ENCODE measurements around the gene RILP. TPM values are rescaled to one million over a fixed set of nuclear protein-coding genes. Genes with fewer than 3 reads are reported as not detected.
A peak's percentile ranks its signal among the peaks of the same experiment; 100 is the strongest.

Gene RILP
- total RNA-seq, 1 donor from 2014 or later: 14.2 TPM

DNA sequence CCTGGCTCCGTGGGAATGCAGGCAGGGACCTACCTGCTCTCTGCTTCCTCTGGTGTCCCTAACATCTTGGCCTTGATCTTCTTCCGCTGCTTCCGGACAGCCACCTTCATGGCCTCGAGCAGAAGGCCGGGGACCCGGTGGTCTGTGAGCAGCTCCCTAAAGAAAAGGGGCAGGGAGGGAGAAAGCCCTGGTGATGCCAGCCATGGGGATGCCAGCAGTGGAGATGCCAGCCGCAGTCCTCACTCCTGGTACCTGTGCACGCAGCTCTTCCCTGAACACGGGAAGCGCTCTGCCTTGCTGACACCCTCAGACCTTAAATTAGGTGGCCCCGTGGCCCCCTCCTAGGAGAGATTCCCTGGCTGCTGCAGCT is 1.9 kb downstream of the RILP start:
- Mint-ChIP-seq H3K9me3 (ENCODE audit: unreplicated experiment) (no peaks in the 10 kb centered on the region), H3K27ac (ENCODE audit: unreplicated experiment) (no peak overlapping the region), H3K27me3 (ENCODE audit: unreplicated experiment) (peaks cover 16% of the 10 kb centered on the region), H3K4me1 (ENCODE audit: unreplicated experiment) (peaks cover 34% of the 10 kb centered on the region), H3K36me3 (ENCODE audit: low read depth, unreplicated experiment) (peaks cover 16% of the 10 kb centered on the region), H3K4me3 (ENCODE audit: unreplicated experiment) (peak overlapping the region; percentile 15)
- TF ChIP-seq CTCF (IDR thresholded peaks at IDR 0.05; ENCODE audit: unreplicated experiment): no peak
- no peak for DNase-seq (ENCODE audit: low spot score)

- no peak for TF ChIP-seq CTCF (IDR thresholded peaks at IDR 0.05; ENCODE audit: unreplicated experiment)
- DNase-seq (ENCODE audit: low spot score): no peak
- Mint-ChIP-seq H3K4me3 (ENCODE audit: unreplicated experiment) (peak overlapping the region; percentile 94), H3K27me3 (ENCODE audit: unreplicated experiment) (peaks cover 20% of the 10 kb centered on the region), H3K36me3 (ENCODE audit: low read depth, unreplicated experiment) (peaks cover 17% of the 10 kb centered on the region), H3K9me3 (ENCODE audit: unreplicated experiment) (no peaks in the 10 kb centered on the region), H3K27ac (ENCODE audit: unreplicated experiment) (peak overlapping the region; percentile 93), H3K4me1 (ENCODE audit: unreplicated experiment) (peaks cover 40% of the 10 kb centered on the region)
Observed at GRCh38 chr17:1646199-1646875, 3.3 kb downstream of the RILP start.

GRCh38 chr17:1645207-1646171 is 4.2 kb downstream of the RILP start, which contains the start of gene SCARF1:
SCARF1 (minus strand) TSS chr17:1645732; CDS start chr17:1645697, 35 bp downstream.
- no peak for TF ChIP-seq CTCF (IDR thresholded peaks at IDR 0.05; ENCODE audit: unreplicated experiment)
- Mint-ChIP-seq H3K4me1 (ENCODE audit: unreplicated experiment) (peaks cover 47% of the 10 kb centered on the region), H3K4me3 (ENCODE audit: unreplicated experiment) (peak within 1 kb of the TSS; percentile 94), H3K27me3 (ENCODE audit: unreplicated experiment) (peaks cover 26% of the 10 kb centered on the region), H3K27ac (ENCODE audit: unreplicated experiment) (peak within 1 kb of the TSS; percentile 93), H3K36me3 (ENCODE audit: low read depth, unreplicated experiment) (peaks cover 23% of the 10 kb centered on the region), H3K9me3 (ENCODE audit: unreplicated experiment) (no peaks in the 10 kb centered on the region)
- DNase-seq (ENCODE audit: low spot score): peak; percentile 78

DNA sequence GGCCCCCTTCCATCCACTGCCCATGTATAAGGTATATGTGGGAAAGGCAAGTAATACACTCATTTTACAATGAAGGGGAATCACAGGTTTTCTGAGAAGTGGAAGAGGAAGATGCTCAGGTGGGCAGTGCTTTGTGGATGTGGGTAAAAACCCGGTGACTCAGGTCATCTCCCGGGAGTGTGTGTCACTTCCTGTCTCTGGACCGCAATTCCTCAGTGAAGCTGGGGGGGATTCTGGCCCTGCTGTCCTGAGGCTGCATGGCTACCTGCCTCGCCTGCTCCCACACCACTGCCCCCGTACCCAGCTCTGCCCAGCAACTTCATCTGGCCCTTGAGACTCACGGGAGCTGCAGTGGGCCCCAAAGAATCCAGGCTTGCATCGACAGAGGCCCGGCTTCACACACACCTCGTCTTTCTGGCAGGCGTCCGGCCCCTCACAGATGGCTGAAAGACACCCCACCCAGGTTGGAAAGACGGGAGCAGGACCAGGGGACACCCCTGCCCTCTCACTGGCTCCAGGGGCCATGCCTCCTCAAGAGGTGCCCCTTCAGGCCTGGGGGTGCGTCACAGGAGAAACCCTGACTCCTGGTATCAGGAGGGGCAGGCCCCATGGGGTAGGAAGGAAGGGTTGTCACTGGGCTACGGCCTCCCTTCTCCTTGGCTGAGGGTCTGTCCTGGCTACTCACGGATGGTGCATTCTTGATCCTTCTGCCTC is 5.0 kb downstream of the RILP start:
- DNase-seq (ENCODE audit: low spot score): no peak
- TF ChIP-seq CTCF (IDR thresholded peaks at IDR 0.05; ENCODE audit: unreplicated experiment): no peak
- Mint-ChIP-seq H3K4me3 (ENCODE audit: unreplicated experiment) (peak overlapping the region; percentile 94), H3K36me3 (ENCODE audit: low read depth, unreplicated experiment) (peaks cover 23% of the 10 kb centered on the region), H3K27me3 (ENCODE audit: unreplicated experiment) (peaks cover 24% of the 10 kb centered on the region), H3K4me1 (ENCODE audit: unreplicated experiment) (peaks cover 47% of the 10 kb centered on the region), H3K27ac (ENCODE audit: unreplicated experiment) (peak overlapping the region; percentile 93), H3K9me3 (ENCODE audit: unreplicated experiment) (no peaks in the 10 kb centered on the region)
